ENCODE data around the gene SLC2A6. TPM values are rescaled to one million over a fixed set of nuclear protein-coding genes. Genes with fewer than 3 reads are reported as not detected.

The SLC2A6 gene
- total RNA-seq, 5 donors from 2014 or later (not counting 1 experiment from before 2014, with no cell fraction given) = 3.6 to 6.1 (median 4.9) TPM

DNA sequence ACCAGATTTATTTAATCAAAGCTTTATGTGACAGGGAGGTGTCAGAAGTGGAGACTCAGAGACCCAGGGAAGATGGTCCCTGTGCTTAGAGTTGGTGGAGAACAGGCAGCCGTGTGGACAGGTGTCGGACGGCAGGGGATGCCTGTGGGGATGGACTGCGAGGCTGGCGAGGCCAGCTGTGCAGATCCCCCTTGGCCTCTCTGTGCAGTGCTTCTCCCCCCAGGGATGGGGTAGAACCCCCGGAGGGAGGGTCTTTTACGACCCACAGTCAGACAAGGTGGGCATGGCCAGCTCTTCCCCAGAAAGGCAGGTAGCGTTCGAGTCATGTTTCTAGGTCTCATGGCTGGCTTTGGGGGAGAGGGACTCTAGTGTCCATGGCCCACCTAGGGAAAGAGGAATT lies 4.7 kb upstream of the SLC2A6 start:
- DNase-seq = no peak
- Histone ChIP-seq H3K9me3 (no peaks in the 10 kb centered on the region), H3K36me3 (ENCODE audit: control insufficient read depth in 2 of 2, extremely low read depth in 1 of 2, insufficient read depth in 1 of 2, low read length in 1 of 2) (no peaks in the 10 kb centered on the region), H3K27ac (ENCODE audit: low read length) (no peak overlapping the region), H3K27me3 (replicated peaks in 1 of 2; ENCODE audit: control insufficient read depth in 2 of 2, extremely low read depth in 1 of 2, insufficient read depth in 2 of 2, low read length in 1 of 2) (peaks cover 0 to 32% of the 10 kb centered on the region in 2 experiments), H3K4me3 (ENCODE audit: control insufficient read depth in 1 of 2, extremely low read depth in 1 of 2, low read length in 1 of 2) (no peak overlapping the region), H3K4me1 (ENCODE audit: control insufficient read depth in 1 of 2, extremely low read depth in 1 of 2, insufficient read depth in 2 of 2, low read length in 2 of 2) (peaks cover 8 to 22% of the 10 kb centered on the region in 2 experiments)
- no peak for ATAC-seq (replicated peaks in 1 of 4)
- H3K27me3 Mint-ChIP-seq = no peaks in the 10 kb centered on the region
- POLR2A ChIA-PET = no interaction called here
- peaks cover 12 to 14% (median 13%) of the 10 kb centered on the region in 3 donors for H3K4me1 Mint-ChIP-seq
- no peaks in the 10 kb centered on the region for H3K36me3 Mint-ChIP-seq
- 87% methylated on average over 9 of the region's 9 CpGs for WGBS (ENCODE audit: insufficient coverage)
- no peak overlapping the region for H3K27ac Mint-ChIP-seq
- H3K4me3 Mint-ChIP-seq = no peak overlapping the region
- H3K9me3 Mint-ChIP-seq = no peaks in the 10 kb centered on the region
- CTCF ChIA-PET = interaction anchor here in 1 of 2 donors (0.7 kb wide), 1 partner anchor 227 kb away, joined by 6 read pairs; no protein-coding TSS in a partner anchor

- H3K9me3 Mint-ChIP-seq = no peaks in the 10 kb centered on the region
- 45% methylated on average over 14 of the region's 17 CpGs for WGBS (ENCODE audit: insufficient coverage)
- no peaks in the 10 kb centered on the region for H3K27me3 Mint-ChIP-seq
- peak overlapping the region; percentile 36 to 77 (median 53) for H3K4me3 Mint-ChIP-seq
- H3K27me3 ChIP-seq (replicated peaks in 1 of 2; ENCODE audit: control insufficient read depth in 2 of 2, extremely low read depth in 1 of 2, insufficient read depth in 2 of 2, low read length in 1 of 2) = peaks cover 0 to 4% of the 10 kb centered on the region in 2 experiments
- ChIA-PET POLR2A (interaction anchor here in 1 of 2 donors (0.5 kb wide), 1 partner anchor 329 kb away, joined by 4 read pairs; no protein-coding TSS in a partner anchor), CTCF (interaction anchor here in 1 of 2 donors (1.8 kb wide), 1 partner anchor 19 kb away, joined by 7 read pairs; the partner anchor contains the start of gene CACFD1)
- peak overlapping the region; percentile 34 to 62 for H3K4me3 ChIP-seq (ENCODE audit: control insufficient read depth in 1 of 2, extremely low read depth in 1 of 2, low read length in 1 of 2)
- peaks cover 0 to 8% of the 10 kb centered on the region in 2 donors for H3K36me3 ChIP-seq (ENCODE audit: control insufficient read depth in 2 of 2, extremely low read depth in 1 of 2, insufficient read depth in 1 of 2, low read length in 1 of 2)
- peaks cover 6 to 15% (median 8%) of the 10 kb centered on the region in 3 donors for H3K4me1 Mint-ChIP-seq
- peak in 3 of 4 experiments; percentile 2 to 5 (median 4) for ATAC-seq (replicated peaks in 1 of 4)
- H3K36me3 Mint-ChIP-seq = no peaks in the 10 kb centered on the region
- DNase-seq = peak in 2 of 35 experiments; percentile 19 to 37
- H3K4me1 ChIP-seq (ENCODE audit: control insufficient read depth in 1 of 2, extremely low read depth in 1 of 2, insufficient read depth in 2 of 2, low read length in 2 of 2) = peaks cover 8 to 30% of the 10 kb centered on the region in 2 experiments
- no peak overlapping the region for H3K27ac ChIP-seq (ENCODE audit: low read length)
- H3K9me3 ChIP-seq = no peaks in the 10 kb centered on the region
- H3K27ac Mint-ChIP-seq = peak overlapping the region in 1 of 2 donors; percentile 68
These were observed 678 bp downstream of the SLC2A6 start for GRCh38 chr9:133477992-133478850.

- H3K27ac Mint-ChIP-seq = peak overlapping the region in 1 of 2 donors; percentile 68
- no peak overlapping the region for H3K4me3 ChIP-seq (ENCODE audit: control insufficient read depth in 1 of 2, extremely low read depth in 1 of 2, low read length in 1 of 2)
These were observed 1.4 kb downstream of the SLC2A6 start for GRCh38 chr9:133477461-133477860.

GRCh38 chr9:133476941-133477340 lies 2.0 kb downstream of the SLC2A6 start:
- H3K27me3 Mint-ChIP-seq = no peaks in the 10 kb centered on the region
- Histone ChIP-seq H3K27me3 (replicated peaks in 1 of 2; ENCODE audit: control insufficient read depth in 2 of 2, extremely low read depth in 1 of 2, insufficient read depth in 2 of 2, low read length in 1 of 2) (no peaks in the 10 kb centered on the region), H3K9me3 (no peaks in the 10 kb centered on the region), H3K4me1 (ENCODE audit: control insufficient read depth in 1 of 2, extremely low read depth in 1 of 2, insufficient read depth in 2 of 2, low read length in 2 of 2) (peaks cover 8 to 30% of the 10 kb centered on the region in 2 experiments), H3K4me3 (ENCODE audit: control insufficient read depth in 1 of 2, extremely low read depth in 1 of 2, low read length in 1 of 2) (no peak overlapping the region), H3K27ac (ENCODE audit: low read length) (no peak overlapping the region), H3K36me3 (ENCODE audit: control insufficient read depth in 2 of 2, extremely low read depth in 1 of 2, insufficient read depth in 1 of 2, low read length in 1 of 2) (peaks cover 0 to 8% of the 10 kb centered on the region in 2 donors)
- WGBS (ENCODE audit: insufficient coverage) = 95% methylated on average over 21 of the region's 21 CpGs
- ATAC-seq (replicated peaks in 1 of 4) = no peak
- ChIA-PET POLR2A (no interaction called here), CTCF (no interaction called here)
- H3K36me3 Mint-ChIP-seq = no peaks in the 10 kb centered on the region
- no peak for DNase-seq
- no peak overlapping the region for H3K27ac Mint-ChIP-seq
- H3K4me3 Mint-ChIP-seq = no peak overlapping the region
- no peaks in the 10 kb centered on the region for H3K9me3 Mint-ChIP-seq
- H3K4me1 Mint-ChIP-seq = peaks cover 6 to 15% (median 8%) of the 10 kb centered on the region in 3 donors

More at GRCh38 chr9:133477461-133477860, 1.4 kb downstream of the SLC2A6 start:
- ChIA-PET CTCF (no interaction called here), POLR2A (no interaction called here)
- no peaks in the 10 kb centered on the region for H3K9me3 ChIP-seq
- ATAC-seq (replicated peaks in 1 of 4) (no peak), DNase-seq (no peak)
- peaks cover 6 to 15% (median 8%) of the 10 kb centered on the region in 3 donors for H3K4me1 Mint-ChIP-seq
- no peak overlapping the region for H3K27ac ChIP-seq (ENCODE audit: low read length)
- H3K36me3 ChIP-seq (ENCODE audit: control insufficient read depth in 2 of 2, extremely low read depth in 1 of 2, insufficient read depth in 1 of 2, low read length in 1 of 2) = peaks cover 0 to 8% of the 10 kb centered on the region in 2 donors
- H3K9me3 Mint-ChIP-seq = no peaks in the 10 kb centered on the region
- H3K27me3 ChIP-seq (replicated peaks in 1 of 2; ENCODE audit: control insufficient read depth in 2 of 2, extremely low read depth in 1 of 2, insufficient read depth in 2 of 2, low read length in 1 of 2) = peaks cover 0 to 4% of the 10 kb centered on the region in 2 experiments
- H3K4me3 Mint-ChIP-seq = peak overlapping the region in 2 of 3 donors; percentile 31 to 77
- peaks cover 8 to 30% of the 10 kb centered on the region in 2 experiments for H3K4me1 ChIP-seq (ENCODE audit: control insufficient read depth in 1 of 2, extremely low read depth in 1 of 2, insufficient read depth in 2 of 2, low read length in 2 of 2)
- no peaks in the 10 kb centered on the region for H3K27me3 Mint-ChIP-seq
- no peaks in the 10 kb centered on the region for H3K36me3 Mint-ChIP-seq
- no CpG with 5 or more reads among the region's 4 CpGs for WGBS (ENCODE audit: insufficient coverage)

DNA sequence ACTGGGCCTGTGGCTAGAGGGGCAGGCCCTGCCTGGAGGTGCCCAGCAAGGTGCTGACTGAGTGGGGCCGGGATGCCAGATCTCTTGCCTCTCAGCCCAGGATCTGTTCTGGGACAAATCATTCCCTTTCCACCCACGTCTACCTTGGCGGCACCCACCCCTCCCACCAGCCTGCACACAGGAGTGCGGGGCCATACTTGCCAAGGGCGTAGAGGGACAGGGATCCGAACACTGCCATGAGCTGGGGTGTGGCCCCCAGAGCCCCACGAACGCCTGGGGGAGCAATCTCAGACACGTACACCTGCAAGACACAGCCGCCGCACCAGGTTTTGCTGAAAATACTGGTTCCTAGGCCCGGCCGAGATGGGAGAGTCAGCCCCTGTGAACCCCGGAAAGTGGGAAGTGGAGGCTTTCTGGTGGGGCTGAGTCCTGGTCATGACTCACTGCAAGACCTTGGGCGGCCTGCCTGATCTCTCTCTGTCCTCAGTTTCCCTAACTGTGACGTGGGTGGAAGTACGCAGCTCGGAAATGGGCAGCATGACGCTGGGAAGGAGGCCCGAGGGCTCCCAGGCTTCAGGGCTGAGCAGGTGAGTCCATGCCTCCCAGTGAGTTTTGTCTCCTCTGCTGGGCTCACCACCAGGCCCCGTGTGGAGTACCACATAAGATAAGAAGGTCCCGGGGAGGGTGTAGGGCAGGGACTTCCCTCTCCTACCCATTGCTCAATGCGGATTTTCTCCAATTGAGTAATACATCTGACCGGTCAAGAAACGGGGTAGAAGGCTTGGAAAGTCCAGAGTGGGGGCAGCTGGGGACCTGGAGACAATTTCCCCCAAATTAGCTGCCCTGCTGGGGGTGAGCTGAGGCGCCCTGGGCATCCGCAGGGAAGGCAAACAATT lies 2.6 kb downstream of the SLC2A6 start:
- Histone ChIP-seq H3K4me1 (ENCODE audit: control insufficient read depth in 1 of 2, extremely low read depth in 1 of 2, insufficient read depth in 2 of 2, low read length in 2 of 2) (peaks cover 8 to 30% of the 10 kb centered on the region in 2 experiments), H3K27me3 (replicated peaks in 1 of 2; ENCODE audit: control insufficient read depth in 2 of 2, extremely low read depth in 1 of 2, insufficient read depth in 2 of 2, low read length in 1 of 2) (no peaks in the 10 kb centered on the region), H3K27ac (ENCODE audit: low read length) (no peak overlapping the region), H3K9me3 (no peaks in the 10 kb centered on the region), H3K36me3 (ENCODE audit: control insufficient read depth in 2 of 2, extremely low read depth in 1 of 2, insufficient read depth in 1 of 2, low read length in 1 of 2) (peaks cover 0 to 8% of the 10 kb centered on the region in 2 donors), H3K4me3 (ENCODE audit: control insufficient read depth in 1 of 2, extremely low read depth in 1 of 2, low read length in 1 of 2) (no peak overlapping the region)
- Mint-ChIP-seq H3K27me3 (no peaks in the 10 kb centered on the region), H3K9me3 (no peaks in the 10 kb centered on the region), H3K36me3 (no peaks in the 10 kb centered on the region), H3K4me3 (no peak overlapping the region), H3K4me1 (peaks cover 6 to 15% (median 8%) of the 10 kb centered on the region in 3 donors), H3K27ac (no peak overlapping the region)
- ATAC-seq (replicated peaks in 1 of 4) (no peak), DNase-seq (no peak)
- ChIA-PET POLR2A (no interaction called here), CTCF (no interaction called here)
- 93% methylated on average over 22 of the region's 27 CpGs for WGBS (ENCODE audit: insufficient coverage)
